IPS-11a (cell line): Measurements from ENCODE around the gene SLC25A19.
"Not testable (repeated sequence)": the region's sequence is repeated elsewhere in the genome, so short reads cannot be mapped to it uniquely, and the experiment has no call there.

Source experiments
- H3K4me3 ChIP-seq: one replicate; pipeline ENCODE4 v1.5.1; 2013; ENCODE audit warnings: low read depth, low read length, control low read depth

Gene SLC25A19

GRCh38 chr17:75267411-75268232, 21.6 kb downstream of the SLC25A19 start:
- H3K4me3 ChIP-seq: no peak overlapping the region

- no peak overlapping the region for H3K4me3 ChIP-seq
These were observed 22.2 kb downstream of the SLC25A19 start for GRCh38 chr17:75267153-75267410.

DNA sequence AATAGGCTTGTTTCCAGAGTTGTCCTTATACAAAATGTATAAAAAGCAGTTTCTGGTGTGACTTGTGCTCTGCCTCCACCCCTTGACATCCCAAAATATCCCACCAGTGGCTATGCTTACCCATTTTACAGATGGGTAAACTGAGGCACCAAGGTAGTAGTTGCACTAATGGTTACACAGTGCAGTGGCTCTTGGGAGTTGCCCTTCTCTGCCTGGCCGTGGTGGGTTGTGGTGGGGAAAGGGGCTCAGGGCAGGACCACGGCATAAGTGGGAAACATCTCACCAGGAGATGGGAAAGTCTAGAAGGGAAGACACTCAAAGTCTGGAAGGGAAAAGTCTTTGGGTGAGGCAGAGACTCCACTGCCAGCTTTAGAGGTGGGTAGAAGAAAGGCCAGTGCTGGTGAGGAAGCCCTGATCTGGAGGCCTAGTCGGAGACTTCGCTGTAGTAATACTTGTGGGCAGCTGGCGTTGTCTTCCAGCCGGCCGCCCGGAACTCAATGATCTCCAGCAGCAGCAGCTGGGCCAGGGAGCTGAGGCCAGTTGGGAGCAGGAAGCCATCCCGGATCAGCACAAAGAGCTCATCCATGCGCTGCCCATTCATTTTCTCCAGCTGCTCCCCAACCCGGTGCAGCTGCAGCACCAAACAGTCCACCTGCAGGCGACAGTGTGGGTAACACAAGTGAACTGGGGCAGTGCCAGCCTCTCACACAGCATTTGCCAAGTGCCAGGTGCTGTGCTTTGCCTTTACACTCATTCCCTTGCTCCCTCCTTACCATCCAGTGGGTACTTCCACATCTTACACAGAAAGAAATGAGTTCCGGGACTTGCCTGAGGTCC, 22.7 kb downstream of the SLC25A19 start:
- no peak overlapping the region for H3K4me3 ChIP-seq

DNA sequence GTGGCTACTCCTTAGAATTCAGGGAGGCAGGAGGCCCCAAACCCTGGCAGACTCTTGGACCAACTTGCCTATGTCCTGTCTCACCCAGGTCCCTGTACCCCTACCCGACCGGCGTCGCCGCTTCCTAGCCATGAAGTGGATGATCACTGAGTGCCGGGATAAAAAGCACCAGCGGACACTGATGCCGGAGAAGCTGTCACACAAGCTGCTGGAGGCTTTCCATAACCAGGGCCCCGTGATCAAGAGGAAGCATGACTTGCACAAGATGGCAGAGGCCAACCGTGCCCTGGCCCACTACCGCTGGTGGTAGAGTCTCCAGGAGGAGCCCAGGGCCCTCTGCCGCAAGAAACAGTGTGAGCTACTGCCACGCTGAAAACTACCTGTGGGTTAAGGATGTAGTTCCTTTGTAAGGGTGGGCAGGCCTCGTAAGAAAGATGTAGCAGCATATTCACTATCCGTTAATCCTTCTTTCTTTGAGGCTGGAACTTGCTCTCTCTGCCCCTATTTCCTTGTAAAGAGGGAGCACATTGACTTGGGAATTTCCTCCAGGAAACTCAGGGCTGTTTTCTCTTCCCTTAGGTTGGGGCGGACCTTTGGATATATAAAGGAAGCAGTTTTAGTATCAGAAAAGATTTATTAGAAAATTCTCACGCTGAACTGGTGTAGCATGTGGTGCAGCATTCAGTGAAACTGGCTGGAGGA, 23.5 kb downstream of the SLC25A19 start:
- H3K4me3 ChIP-seq: no peak overlapping the region

DNA sequence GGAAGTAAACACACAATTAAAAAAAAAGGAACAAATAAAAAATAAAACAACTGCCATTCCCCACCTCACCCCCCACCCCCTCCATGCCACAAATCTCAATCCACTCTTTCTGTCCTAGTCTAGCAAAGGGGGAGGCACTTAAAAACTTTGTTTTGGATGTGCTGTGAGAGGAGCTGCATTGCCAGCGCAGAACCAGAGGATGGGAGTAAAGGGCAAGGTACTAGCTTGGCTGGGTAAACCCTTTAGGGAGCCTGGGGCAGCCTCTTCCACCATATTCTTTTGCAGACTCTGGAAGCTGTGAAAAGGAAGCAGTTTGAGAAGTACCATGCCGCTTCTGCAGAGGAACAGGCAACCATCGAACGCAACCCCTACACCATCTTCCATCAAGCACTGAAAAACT, 26.2 kb downstream of the SLC25A19 start:
- H3K4me3 ChIP-seq: no peak overlapping the region

GRCh38 chr17:75262112-75262606, 27.1 kb downstream of the SLC25A19 start:
- H3K4me3 ChIP-seq: peak overlapping the region; percentile 82

- H3K4me3 ChIP-seq: peak within 1 kb of the TSS; percentile 82
These were observed 27.7 kb downstream of the SLC25A19 start, which contains the start of the genes GGA3 and MRPS7 for GRCh38 chr17:75261336-75262111. Gene GGA3, minus strand, starts transcription at chr17:75261606. Its CDS starts 19 bp downstream, at chr17:75261587. Gene MRPS7, plus strand, starts transcription at chr17:75261879. Its CDS starts 22 bp downstream, at chr17:75261901.

DNA sequence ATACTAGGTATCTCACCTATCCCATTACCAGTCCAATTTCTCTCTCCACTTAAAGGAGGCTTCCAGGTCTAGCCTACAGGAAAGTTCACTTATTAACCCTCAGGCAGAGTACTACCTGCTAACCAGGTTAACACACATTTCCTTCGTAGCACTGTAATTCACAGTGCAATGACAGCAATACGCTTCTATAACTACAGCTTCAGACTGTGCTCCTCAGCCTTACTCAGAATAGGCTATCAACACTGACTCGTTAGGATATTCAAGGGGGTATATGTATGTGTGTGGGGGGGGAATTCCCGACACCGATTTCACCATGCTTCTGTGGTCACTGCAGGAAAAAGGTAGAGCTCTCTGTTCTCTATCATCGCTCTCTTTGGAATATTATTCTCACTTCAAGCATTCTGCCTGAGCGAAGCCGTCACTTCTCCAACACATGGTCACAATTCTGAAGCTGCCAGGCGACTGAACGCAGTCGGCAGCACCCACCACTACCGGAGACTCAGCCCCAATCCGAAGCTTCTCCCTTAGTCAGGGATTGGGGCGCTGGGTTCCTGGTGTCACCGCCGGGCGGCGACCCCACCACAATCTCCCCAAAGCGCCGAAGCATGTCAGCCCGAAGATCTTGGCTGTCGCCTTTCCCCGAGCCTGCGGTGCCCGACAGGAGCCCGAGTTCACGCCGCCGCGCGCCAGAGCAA, 28.4 kb downstream of the SLC25A19 start:
- peak overlapping the region; percentile 82 for H3K4me3 ChIP-seq

GRCh38 chr17:75257228-75257627, 32.0 kb downstream of the SLC25A19 start:
- H3K4me3 ChIP-seq: not testable (repeated sequence)

GRCh38 chr17:75255954-75256698, 33.1 kb downstream of the SLC25A19 start:
- not testable (repeated sequence) for H3K4me3 ChIP-seq

DNA sequence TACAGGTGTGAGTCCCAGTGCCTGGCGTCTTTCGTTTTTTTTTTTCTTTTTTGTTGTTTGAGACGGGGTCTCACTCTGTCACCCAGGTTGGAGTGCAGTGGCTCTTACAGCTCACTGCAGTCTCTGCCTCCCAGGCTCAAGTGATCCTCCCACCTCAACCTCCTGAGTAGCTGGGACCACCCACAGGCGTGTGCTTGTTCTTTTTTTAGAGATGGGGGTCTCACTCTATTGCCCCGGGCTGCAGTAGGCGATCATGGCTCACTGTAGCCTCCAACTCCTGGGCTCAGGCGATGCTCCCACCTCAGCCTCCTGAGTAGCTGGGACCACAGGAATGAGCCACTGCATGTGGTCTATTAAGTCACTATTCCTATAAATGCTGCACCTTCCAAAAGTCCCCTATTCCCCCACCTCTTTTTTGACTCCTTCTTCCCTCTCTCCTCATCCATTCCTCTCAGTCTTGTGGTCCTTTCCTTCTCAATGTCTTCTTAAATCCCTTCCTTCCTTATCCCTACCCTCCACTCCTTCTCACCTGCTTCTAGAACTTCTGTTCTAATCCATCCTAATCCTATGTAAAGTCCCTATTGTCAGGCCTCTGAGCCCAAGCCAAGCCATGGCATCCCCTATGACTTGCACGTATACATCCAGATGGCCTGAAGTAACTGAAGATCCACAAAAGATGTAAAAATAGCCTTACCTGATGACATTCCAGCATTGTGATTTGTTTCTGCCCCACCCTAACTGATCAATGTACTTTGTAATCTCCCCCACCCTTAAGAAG, 37.0 kb downstream of the SLC25A19 start:
- no peak overlapping the region for H3K4me3 ChIP-seq

DNA sequence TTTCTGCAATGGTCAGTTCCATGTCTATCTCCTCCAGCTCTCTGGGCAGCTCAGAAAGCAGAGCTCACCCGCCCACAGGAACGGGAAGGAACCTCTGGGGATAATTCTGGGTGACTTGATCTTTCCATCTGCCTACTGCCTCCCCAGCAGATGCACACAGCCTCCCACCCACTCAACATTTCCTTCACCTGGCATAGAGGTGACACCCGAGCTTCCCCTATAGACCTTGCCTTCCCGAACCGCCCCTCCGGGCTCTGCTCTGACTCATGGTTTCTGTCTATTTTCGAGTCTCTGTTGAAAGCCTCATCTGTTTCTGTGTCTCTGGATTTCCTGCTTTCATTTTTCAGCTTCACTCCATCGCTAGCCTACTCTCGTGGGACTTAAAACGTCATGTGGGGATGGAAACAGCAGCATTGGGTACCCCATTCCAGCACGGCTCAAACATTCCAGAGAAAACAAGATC, 39.2 kb downstream of the SLC25A19 start:
- H3K4me3 ChIP-seq: no peak overlapping the region

GRCh38 chr17:75249564-75249963, 39.7 kb downstream of the SLC25A19 start:
- H3K4me3 ChIP-seq: no peak overlapping the region

GRCh38 chr17:75246404-75246803, 42.8 kb downstream of the SLC25A19 start:
- no peak overlapping the region for H3K4me3 ChIP-seq

DNA sequence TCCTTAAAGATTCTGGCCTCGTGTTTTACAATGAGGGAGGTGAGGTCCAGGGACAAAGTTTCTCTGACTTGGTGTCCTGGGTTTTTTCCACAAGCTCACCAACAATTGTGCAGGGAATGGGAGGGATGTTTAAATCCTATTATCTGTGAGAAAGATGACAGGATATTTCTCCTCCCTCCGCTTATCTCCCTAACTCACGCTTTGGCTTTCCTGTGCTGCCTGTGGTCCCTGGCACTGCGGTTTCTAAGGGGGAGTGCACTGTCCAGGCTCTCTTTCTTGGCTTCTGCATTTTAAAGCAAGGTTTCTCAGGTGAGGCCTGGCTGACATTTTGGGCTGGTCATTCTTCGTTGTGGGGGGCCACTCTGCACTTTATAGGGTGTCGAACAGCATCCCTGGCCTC, 44.2 kb downstream of the SLC25A19 start:
- no peak overlapping the region for H3K4me3 ChIP-seq

DNA sequence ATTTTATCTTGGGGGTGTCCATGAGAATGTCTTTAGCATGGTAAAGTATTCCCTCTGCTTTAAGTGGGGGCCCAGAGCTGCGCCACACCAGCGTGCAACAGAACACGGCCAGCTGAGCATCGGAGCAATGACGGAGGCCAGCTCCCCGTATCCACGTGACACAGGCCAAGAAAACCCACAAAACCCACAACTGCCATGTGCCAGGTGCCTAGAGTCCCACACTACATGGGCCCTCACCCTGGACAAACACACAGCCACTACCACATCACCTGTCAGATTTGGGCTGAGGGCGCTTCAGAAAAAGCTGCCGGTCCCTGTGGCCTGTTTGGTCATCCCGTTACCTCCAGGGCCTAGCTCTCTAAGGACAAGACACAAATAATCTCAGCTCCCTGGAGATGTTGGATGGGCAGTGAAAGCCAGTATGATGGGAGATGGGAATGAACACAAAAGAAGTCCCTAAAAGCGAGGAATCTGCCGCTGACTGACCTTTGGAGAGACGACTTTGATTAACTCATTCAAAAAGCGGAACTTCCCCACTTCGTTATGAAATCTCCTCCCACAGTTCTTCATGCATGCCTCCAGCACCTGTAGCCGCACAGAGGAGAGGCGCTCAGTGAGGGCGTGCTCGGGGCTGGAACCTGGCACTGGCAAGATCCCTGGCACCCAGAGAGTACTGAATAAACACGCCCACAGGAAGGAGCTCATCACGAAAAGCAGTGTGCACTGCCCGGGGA, 44.9 kb downstream of the SLC25A19 start:
- H3K4me3 ChIP-seq: no peak overlapping the region

GRCh38 chr17:75242461-75243042, 46.7 kb downstream of the SLC25A19 start:
- no peak overlapping the region for H3K4me3 ChIP-seq
